KOPT-K1 (cell line): Measurements from ENCODE around the gene CIB4.
"Not testable (repeated sequence)": the region's sequence is repeated elsewhere in the genome, so short reads cannot be mapped to it uniquely, and the experiment has no call there.

ENCODE experiments used
- H3K27ac ChIP-seq: fragments of 200-600 bp; sonication (generic); 2 replicates; pipeline ENCODE4 v1.5.1; 2016; ENCODE audit warnings: antibody characterized with exemption, mild to moderate bottlenecking, low read depth, low read length; ENCODE audit not compliant: poor library complexity, severe bottlenecking
- H3K36me3 ChIP-seq: fragments of 200-600 bp; sonication (generic); 2 replicates; pipeline ENCODE4 v1.5.1; 2017; ENCODE audit warnings: antibody characterized with exemption, mild to moderate bottlenecking, low read length, moderate library complexity; ENCODE audit not compliant: insufficient read depth
- H3K9me3 ChIP-seq: fragments of 200-600 bp; sonication (generic); 2 replicates; pipeline ENCODE4 v1.5.1; 2017; ENCODE audit warnings: antibody characterized with exemption, low read length, mild to moderate bottlenecking; ENCODE audit not compliant: insufficient read depth, poor library complexity, severe bottlenecking

The CIB4 gene

DNA sequence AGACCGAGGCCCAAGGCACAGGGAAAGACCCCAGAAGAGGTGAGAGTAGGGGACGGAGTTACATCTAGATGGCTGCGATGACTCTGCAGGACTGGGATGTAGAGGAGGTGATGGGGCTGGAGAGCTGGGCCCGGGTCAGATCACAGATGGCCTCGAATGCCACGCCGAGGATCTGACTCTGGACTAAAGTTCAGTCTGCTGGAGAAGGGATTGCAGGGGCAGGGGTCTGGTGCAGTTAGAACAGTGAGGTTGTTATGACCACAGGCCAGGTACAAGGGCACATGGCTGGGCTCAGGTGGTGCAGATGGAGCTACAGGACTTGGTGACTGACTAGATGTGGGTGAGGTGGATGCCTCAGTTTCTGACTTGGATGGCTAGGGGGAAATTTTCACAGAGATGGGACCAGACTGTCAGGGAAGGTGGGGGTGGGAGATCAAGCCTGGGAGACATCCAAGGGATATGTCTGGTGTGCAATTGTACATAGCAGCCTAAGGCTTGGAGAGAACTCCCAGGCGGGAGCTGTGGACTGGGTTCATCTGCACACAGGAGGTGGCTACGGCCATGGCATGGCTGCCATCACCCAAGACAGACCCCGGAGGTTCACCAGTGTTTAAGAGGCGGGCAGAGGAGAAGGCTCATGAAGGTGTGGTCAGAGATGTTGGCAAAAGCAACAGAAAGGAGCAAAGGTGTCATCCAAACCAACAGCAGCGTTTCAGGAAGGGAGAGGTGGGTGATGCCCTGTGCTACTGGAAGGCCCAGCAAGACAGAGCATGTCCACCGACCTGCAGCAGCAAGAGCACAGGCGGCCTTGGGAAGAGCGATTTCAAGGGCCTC lies 66.9 kb downstream of the CIB4 start:
- no peak overlapping the region for H3K27ac ChIP-seq
- H3K36me3 ChIP-seq: no peaks in the 10 kb centered on the region
- H3K9me3 ChIP-seq: no peaks in the 10 kb centered on the region

DNA sequence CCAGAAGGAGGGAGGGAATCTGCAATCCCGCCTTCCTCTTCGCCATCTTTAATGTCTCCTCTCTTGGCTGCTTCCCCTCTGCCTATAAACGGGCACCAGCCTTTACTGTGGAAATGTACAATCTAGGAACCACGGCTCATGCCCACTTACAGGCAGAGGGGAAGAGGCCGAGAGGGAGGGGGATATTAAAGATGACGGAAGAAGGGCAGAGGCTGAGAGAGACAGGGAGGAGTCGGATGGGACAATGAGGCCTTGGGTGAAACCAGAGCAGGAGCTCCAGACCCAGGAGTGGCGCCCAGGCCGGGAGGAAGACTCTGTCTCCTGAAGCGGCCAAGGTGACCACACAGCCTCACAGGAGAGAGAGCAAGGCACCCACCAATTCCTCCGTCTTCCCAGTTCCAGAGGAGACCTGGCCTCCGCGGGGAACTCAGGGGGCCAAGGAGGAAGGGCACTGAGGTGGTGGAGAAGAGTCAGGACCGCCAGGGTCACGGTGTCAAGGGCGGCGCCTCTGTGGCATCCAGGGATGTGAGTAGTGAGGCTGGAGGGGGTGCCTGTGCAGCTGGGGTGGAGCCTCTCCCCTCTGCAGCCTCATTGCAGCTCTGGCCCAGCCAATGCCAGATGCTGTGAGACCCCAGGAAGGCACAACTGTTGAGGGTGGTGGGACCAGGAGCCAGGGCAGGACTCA lies 67.8 kb downstream of the CIB4 start:
- H3K36me3 ChIP-seq: no peaks in the 10 kb centered on the region
- H3K27ac ChIP-seq: no peak overlapping the region
- no peaks in the 10 kb centered on the region for H3K9me3 ChIP-seq

DNA sequence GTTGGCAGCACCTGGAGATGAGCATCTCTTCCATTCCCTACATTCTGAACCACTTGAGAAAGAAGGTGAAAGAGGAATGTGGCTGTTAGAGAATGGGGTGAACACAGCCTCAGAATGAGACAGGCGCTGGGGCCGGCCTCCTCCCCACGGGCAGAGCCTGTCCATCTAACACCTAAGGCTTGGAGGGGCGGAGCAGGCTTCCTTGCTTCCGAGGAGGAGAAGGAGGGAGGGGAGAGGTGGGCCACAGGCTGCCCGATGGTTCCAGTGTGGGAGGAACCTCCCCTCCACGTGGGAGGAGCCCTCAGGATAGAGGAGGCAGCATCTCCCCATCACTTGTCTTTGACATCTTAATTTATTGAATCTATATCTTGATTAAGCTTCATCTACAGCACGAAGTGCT lies 68.6 kb downstream of the CIB4 start:
- H3K27ac ChIP-seq: no peak overlapping the region
- H3K9me3 ChIP-seq: no peaks in the 10 kb centered on the region
- H3K36me3 ChIP-seq: no peaks in the 10 kb centered on the region

DNA sequence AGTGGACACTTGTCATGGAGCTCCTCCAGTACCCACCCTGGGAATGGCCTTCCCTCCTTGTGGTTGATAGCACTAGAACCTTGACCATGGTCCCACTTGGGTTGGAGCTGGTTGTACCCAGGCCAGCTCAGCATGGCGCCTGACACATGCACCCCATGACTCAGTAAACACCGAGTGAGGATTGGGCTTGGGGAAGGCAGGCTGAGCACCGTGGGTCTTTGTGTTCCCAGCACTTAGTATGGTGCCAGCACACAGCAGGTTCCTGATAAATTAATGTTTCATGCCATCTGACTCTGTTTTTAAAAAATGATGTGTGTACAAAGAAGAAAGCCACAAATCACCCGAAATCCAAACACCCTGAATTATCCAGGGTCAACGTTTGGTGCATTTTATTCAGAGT lies 69.8 kb downstream of the CIB4 start:
- no peak overlapping the region for H3K27ac ChIP-seq
- no peaks in the 10 kb centered on the region for H3K9me3 ChIP-seq
- no peaks in the 10 kb centered on the region for H3K36me3 ChIP-seq

DNA sequence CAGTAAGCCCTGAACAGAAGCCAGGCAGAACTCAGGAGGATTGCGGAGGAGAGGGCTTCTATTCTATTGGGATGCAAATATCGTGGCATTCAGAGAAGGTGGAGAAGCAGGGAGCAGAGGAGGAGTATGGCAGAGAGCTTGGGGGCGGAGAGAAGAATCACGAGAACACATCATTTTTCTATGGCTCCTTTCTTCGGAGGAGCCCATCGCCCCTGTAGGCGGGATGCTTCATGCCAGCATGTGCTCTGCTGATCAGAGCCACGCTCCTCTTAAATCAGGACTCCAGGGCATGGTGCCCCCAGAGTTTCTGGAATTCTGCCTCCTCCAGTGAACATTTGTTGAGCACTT lies 71.1 kb downstream of the CIB4 start:
- no peaks in the 10 kb centered on the region for H3K9me3 ChIP-seq
- H3K27ac ChIP-seq: no peak overlapping the region
- no peaks in the 10 kb centered on the region for H3K36me3 ChIP-seq

DNA sequence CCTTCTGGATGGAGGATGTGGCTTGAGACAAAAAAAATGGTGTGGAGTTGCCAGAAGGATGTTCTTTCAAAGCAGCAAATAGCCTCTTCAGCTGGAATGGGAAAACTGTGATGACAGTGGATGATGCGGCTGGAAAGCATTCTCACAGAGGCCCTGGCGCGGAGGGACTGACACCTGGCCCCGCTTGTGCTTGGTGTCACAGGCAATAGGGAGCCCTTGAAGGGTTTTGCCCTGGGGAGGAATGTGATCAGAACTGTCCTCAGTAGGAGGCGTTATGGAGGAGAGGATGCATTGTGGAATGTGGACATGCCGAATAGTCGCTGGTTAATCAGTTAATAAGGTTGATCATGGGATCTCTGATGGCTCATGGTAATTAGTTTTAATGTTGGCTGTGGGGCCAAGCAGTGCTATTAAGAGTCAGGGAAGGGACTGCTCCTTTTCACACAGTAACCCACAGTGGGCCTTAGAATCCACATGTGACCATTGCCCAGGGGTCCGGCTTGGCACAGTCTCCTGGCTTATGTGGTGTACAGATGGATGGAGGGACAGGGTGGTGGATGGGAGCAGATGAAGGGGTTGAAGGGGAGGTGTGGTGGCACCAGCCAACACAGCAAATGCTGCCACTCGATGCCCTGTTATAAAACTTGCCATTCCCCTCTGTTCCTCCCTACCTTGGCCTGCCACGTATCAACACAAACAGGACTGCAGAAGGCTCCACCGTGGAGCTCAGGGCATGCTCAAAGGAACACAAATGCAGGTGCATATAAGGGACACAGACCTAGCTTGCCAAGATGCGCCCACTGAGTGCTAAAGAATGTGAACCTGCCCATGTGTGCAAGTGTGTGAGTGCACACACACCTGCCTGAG lies 71.7 kb downstream of the CIB4 start:
- Histone ChIP-seq H3K36me3 (no peaks in the 10 kb centered on the region), H3K9me3 (no peaks in the 10 kb centered on the region), H3K27ac (no peak overlapping the region)

DNA sequence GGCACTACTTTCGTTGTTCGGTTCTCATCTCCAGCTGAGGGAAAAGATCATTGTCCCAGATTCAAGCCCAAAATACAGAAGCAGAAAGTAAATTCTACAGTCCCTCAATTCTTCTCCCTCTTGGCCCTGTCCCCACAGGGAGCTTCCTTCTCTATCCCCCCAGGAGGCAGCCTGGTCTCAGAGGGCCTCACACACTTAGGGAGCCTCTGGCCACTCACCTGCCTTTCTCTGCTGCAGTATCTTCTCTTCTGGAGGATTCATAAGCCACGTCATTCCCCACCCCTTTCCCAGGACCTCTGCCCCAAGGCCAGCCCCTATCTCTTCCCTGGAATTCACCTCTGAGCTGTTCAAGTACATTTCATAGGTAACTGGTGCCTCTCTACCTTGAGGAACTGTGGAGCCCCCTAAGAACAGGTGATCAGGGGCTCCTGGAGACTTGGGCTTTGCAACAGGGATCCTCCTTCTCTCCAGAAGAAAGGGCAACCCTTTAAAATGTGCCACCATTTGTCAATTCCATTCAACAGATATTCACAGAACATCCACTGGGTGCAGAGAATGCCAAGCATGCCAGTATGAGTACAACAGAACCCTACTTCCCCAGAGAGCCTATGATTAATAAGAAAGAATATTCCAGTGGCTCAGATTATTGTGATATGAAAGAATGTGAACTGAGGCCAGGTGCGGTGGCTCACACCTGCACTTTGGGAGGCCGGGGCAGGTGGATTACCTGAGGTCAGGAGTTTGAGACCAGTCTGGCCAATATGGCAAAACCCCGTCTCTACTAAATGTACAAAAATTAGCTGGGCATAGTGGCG lies 72.9 kb downstream of the CIB4 start:
- Histone ChIP-seq H3K9me3 (no peaks in the 10 kb centered on the region), H3K36me3 (no peaks in the 10 kb centered on the region), H3K27ac (no peak overlapping the region)

DNA sequence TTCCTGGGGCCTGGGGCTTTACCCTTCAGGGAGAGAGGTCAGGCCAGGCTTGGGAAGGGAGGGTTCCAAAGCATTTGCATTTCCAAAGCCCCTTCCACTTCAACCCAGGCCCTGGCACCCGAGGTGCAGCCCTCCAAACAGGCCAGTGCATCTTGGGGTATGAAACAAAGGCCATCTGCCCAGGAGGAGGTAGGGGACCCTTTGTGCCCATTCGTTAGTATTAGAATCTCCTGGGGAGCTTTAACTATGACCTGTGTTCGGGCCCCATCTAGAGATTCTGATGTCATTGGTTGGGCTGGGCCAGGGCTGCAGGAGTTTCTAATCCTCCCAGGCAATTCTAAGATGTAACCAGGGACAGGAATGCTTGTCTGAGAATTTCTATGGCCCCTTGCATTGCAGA lies 73.6 kb downstream of the CIB4 start:
- no peaks in the 10 kb centered on the region for H3K9me3 ChIP-seq
- no peaks in the 10 kb centered on the region for H3K36me3 ChIP-seq
- no peak overlapping the region for H3K27ac ChIP-seq

DNA sequence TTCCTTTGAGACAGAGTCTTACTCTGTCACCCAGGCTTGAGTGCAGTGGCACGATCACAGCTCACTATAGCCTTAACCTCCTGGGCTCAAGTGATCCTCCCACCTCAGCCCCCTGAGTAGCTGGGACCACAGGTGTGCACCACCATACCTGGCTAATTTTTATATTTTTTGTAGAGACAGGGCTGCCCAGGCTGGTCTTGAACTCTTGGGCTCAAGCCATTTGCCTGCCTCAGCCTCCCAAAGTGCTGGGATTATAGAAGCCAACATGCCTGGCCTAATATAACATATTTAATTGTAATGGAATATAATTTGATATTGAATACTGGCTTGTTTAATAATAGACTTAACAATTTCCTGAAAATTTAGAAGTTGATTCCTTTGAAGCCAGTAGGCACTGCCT lies 74.4 kb downstream of the CIB4 start:
- H3K36me3 ChIP-seq, H3K9me3 ChIP-seq, H3K27ac ChIP-seq: not testable (repeated sequence)

DNA sequence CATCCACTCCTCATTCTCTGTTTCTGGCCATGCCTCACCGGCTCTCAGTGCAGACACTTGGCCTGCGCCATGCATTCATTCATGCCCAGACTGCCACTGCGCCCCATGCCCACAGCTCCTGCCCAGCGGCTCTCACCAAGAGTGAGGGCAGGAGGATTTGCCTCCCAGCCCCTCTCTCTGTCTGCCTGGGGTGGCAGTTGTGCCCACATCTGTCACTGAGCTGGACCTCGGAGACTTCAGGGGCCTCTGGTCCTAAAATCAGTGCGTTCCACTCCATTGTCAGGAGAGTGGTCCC lies 75.1 kb downstream of the CIB4 start:
- no peak overlapping the region for H3K27ac ChIP-seq

DNA sequence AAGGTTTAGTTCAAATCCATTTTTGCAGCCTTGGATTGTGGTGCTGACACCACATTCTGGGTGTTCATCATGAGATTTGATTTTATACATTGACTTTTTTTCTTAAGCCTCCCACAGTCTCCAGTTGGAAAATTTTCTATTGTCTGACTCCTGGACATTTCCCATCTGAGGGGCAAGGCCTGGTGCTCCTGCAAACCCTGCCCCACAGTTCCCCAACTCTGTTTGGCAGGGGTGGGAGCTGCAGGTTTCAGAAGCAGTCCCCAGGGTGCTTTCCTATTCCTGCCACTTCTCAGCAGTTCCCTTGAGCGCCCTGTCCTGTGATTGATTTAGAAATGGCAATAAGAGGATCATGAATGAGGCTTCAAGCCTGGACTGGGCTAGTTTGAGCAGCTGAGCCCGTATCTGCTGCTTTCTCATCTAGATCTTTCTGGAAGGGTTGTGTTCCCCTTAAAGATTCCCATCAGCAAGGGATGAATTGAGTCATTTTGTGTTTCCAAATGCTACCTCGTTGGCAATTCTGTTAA lies 77.0 kb downstream of the CIB4 start:
- Histone ChIP-seq H3K27ac (no peak overlapping the region), H3K9me3 (no peaks in the 10 kb centered on the region), H3K36me3 (no peaks in the 10 kb centered on the region)

More for the DNA sequence above, 75.1 kb downstream of the CIB4 start:
- Histone ChIP-seq H3K9me3 (no peaks in the 10 kb centered on the region), H3K36me3 (no peaks in the 10 kb centered on the region)

DNA sequence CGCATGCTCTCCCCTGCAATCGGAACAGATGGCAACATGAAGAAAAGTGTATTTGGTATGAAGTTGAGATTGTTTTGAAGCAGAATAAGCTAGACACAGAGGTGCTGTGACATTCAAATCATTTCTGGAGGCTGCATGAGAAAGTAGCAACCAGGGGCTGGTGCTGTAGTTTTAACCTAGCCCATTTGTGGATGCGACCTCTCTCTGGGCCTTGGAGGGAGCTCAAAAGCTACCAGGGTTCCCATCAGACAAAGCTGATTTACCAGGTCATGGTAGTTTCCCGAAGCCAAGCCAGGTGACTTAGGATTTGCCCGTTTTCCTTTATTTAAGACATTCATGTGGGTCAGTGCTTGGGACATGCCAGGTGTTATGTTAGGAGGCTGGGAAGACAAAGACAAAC lies 77.5 kb downstream of the CIB4 start:
- H3K27ac ChIP-seq: no peak overlapping the region
- no peaks in the 10 kb centered on the region for H3K9me3 ChIP-seq
- no peaks in the 10 kb centered on the region for H3K36me3 ChIP-seq

DNA sequence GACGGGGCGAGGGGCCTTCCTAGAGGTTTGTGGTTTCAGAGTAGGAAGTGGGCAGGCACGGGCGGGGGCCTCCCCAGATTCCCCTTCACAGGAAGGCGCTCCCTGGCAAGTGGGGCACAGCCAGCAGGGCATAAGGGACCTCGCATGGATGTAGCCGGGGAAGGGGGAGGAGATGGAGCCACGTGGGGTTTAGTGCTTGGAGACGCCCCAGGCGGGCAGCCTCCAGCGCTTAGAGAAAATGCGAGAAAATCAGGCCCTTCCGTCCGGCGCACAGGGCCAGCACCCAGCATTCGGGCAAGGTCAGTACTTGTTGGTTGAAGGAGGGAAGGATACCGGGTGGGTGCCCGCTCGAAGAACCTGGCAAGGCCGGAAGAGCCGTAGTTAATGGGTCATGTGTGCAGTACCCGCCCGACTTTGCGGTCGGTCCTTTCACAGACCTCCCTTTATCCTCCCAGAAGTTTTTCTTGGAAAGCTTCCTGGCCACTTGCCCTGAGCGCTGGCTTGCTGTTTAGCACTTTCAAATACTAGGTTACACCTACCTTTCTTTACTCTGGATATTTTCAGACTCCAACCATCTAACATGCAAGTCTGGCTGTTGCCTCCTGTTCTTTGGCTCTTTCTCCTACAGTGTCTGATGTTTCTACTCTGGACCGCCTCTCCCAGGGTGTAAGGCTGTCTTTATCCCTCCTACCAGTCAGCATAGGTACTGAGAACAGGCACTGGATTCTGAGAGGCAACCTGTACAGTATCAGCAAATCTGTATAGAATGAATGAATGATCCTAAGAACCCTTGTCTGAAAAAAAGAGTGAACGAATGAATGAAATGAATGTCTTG lies 78.1 kb downstream of the CIB4 start:
- no peaks in the 10 kb centered on the region for H3K9me3 ChIP-seq
- no peak overlapping the region for H3K27ac ChIP-seq
- H3K36me3 ChIP-seq: no peaks in the 10 kb centered on the region
